ENCODE results near the gene RAB28.

- TF ChIP-seq, protein P1, sequence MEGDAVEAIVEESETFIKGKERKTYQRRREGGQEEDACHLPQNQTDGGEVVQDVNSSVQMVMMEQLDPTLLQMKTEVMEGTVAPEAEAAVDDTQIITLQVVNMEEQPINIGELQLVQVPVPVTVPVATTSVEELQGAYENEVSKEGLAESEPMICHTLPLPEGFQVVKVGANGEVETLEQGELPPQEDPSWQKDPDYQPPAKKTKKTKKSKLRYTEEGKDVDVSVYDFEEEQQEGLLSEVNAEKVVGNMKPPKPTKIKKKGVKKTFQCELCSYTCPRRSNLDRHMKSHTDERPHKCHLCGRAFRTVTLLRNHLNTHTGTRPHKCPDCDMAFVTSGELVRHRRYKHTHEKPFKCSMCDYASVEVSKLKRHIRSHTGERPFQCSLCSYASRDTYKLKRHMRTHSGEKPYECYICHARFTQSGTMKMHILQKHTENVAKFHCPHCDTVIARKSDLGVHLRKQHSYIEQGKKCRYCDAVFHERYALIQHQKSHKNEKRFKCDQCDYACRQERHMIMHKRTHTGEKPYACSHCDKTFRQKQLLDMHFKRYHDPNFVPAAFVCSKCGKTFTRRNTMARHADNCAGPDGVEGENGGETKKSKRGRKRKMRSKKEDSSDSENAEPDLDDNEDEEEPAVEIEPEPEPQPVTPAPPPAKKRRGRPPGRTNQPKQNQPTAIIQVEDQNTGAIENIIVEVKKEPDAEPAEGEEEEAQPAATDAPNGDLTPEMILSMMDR (IDR thresholded peaks at IDR 0.05): no peak
- TF ChIP-seq POLR2AphosphoS5 (IDR thresholded peaks at IDR 0.05) (no peak), POLR2A (IDR thresholded peaks at IDR 0.05) (no peak), EP300 (IDR thresholded peaks at IDR 0.05) (no peak)
These were observed 2.6 kb downstream of the RAB28 start for GRCh38 chr4:13481569-13481968.
